Motor neuron (in vitro differentiated cells): Measurements from ENCODE around the gene RUNX3. TPM values are rescaled to one million over a fixed set of nuclear protein-coding genes. Genes with fewer than 3 reads are reported as not detected.

Experiments
- ATAC-seq, 8 experiments: fragments of 200-7000 bp; cut with Tn5 transposase; replicated peaks in 6 of 8; 2 replicates each; pipeline ENCODE4 v1.8.0; 2021; ENCODE audit warnings: mild to moderate bottlenecking in 8 of 8, moderate library complexity in 8 of 8
- H3K27ac ChIP-seq, 2 donors: fragments of 250-450 bp; sonication (Bioruptor Pico); 2 replicates each; pipeline ENCODE4 v1.9.0; 2021; ENCODE audit warnings: antibody characterized with exemption in 2 of 2, mild to moderate bottlenecking in 2 of 2, moderate library complexity in 1 of 2
- H3K4me1 ChIP-seq, 2 donors: fragments of 250-450 bp; sonication (Bioruptor Pico); replicated peaks in 1 of 2; 2 replicates each; pipeline ENCODE4 v1.6.1; 2021; ENCODE audit warnings: antibody characterized with exemption in 2 of 2, mild to moderate bottlenecking in 2 of 2, moderate library complexity in 1 of 2
- H3K4me3 ChIP-seq, 5 donors: fragments of 250-450 bp; sonication (Bioruptor Pico); 2 replicates each; pipeline ENCODE4 v1.9.0; 2021; ENCODE audit warnings: antibody characterized with exemption in 5 of 5, mild to moderate bottlenecking in 5 of 5, moderate library complexity in 4 of 5
- WGBS, 10 experiments: fragments of 450-650 bp; shearing (Covaris generic); methylation state at CpG; one replicate each; pipeline ENCODE4 v1.0.0; 2022; 5-methylcytosine and 5-hydroxymethylcytosine counted together
- in situ Hi-C, 9 experiments: fragments of 400-800 bp; cut with MboI; loops; one replicate each; pipeline ENCODE4 v1.15.0; 2021; ENCODE audit warnings: low sequenced_read_pairs in 9 of 9, low pct_unique_long_range_greater_than_20kb in 2 of 9; ENCODE audit not compliant: unreplicated experiment in 9 of 9
- total RNA-seq, 8 experiments: library from RNA; unstranded; fragments of 300-600 nt; gene quantifications; 2 replicates each; pipeline versions ENCODE4 v1.2.3 to v1.2.4, GENCODE V29; 2022

Gene RUNX3
- total RNA-seq, 8 experiments from 2014 or later: 0.05 to 9.7 (median 0.21) TPM; not detected in 1

DNA sequence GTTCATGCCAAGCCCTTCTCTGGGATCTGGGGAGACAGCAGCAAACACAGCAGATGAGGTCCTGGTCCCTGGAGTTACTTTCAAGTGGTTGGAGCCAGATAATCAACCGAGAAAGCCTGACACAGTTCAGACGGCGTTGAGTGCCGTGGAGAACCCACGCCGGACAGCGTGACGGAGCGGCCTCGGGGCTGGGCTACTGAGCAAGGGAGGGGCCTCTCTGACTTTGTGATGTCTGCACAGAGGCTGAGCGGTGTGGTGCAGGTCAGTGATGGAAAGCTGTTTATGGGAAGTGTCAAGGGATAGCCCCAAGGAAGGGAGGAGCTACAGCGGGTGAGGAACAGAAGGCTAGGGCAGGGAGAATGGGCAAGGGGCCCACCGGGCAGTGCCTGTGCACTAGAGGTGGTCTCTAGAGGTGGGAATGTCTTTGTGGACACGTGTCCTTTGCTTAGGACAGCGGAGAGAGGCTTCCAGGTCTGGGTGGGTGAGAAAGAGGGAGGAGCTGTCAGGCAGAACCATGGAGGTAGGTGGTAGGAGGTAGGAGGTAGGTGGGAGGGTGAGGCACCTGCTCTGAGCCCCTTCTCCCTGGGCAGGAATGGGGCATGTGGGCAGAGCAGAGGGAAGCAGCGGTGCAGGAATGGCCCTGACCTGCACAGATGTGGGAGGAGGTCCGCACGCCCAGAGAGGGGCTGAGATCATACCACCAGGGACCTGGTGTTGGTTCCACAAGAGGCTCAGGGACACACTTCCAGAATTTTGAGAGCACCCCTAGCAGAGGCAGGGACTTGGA is 62.8 kb downstream of the RUNX3 start:
- 48 to 100% (median 84%) methylated on average over 1 to 18 of the region's 18 CpGs; no CpG with 5 or more reads in 4 of the 10 experiments for WGBS, 10 experiments
- no peaks in the 10 kb centered on the region for H3K4me1 ChIP-seq
- in situ Hi-C loops: no loop called here
- no peak overlapping the region for H3K4me3 ChIP-seq
- ATAC-seq: peak in 3 of 8 experiments; percentile 39 to 70 (median 56)
- no peak overlapping the region for H3K27ac ChIP-seq

DNA sequence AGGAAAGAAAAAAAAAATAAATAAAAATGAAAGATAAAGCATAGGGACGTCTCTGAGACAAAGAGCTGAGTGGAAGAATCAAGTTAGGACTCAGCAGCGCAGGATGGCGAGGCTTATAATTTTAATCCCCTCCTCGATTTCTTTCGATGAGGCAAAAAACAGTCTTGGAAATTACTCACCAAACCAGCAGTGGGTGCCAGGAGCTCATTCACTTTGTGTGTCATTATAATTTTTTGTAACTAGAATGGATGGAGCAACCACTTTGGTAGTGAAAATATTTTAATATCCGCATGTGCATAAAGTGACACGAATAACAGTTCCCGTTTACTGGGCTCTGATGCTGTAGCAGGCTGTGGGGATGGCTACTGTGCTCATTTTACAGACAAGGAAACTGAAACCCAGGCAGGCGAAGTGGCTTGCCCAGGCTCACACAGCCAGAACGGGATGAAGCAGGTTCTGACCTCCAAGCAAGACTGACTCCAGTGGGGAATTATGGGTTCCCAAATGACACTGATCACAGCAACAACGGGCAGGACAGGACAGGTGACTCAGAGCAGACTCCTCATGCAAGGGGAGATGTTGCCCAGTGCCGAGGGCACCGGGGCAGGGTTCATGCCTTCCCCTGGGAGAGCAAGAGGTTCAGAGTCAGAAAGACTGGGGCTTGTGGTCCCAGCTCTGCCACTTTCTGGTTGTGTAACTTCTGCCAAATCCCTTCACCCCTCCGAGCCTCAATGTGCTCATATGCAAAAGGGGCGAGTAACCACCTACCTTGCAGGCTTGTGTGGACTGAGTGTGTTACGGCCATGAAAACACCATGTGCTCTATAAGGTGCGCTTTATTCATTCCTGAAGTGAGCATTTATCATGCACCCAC is 63.6 kb downstream of the RUNX3 start:
- 31 to 86% (median 70%) methylated on average over 6 to 16 of the region's 17 CpGs; no CpG with 5 or more reads in 1 of the 10 experiments for WGBS, 10 experiments

DNA sequence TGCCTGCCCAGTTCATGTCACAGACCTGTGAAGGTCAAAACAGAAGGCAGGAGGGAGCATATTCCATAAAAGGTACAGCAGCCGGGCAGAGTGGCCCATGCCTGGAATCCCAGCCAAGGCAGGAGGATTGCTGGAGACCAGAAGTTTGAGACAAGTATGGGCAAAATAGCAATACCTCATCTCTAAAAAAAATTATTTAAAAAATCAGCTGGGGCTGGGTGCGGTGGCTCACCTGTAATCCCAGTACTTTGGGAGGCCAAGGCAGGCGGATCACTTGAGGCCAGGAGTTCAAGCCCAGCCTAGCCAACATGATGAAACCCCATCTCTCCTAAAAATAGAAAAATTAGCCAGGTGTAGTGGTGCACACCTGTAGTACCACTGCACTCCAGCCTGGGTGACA is 64.5 kb downstream of the RUNX3 start:
- no peak for ATAC-seq
- in situ Hi-C loops: no loop called here
- no peak overlapping the region for H3K4me3 ChIP-seq

More for the DNA sequence above, 63.6 kb downstream of the RUNX3 start:
- peak in 2 of 8 experiments; percentile 69 to 76 for ATAC-seq
- H3K4me1 ChIP-seq: no peaks in the 10 kb centered on the region
- no peak overlapping the region for H3K4me3 ChIP-seq
- H3K27ac ChIP-seq: no peak overlapping the region
- in situ Hi-C loops: no loop called here

DNA sequence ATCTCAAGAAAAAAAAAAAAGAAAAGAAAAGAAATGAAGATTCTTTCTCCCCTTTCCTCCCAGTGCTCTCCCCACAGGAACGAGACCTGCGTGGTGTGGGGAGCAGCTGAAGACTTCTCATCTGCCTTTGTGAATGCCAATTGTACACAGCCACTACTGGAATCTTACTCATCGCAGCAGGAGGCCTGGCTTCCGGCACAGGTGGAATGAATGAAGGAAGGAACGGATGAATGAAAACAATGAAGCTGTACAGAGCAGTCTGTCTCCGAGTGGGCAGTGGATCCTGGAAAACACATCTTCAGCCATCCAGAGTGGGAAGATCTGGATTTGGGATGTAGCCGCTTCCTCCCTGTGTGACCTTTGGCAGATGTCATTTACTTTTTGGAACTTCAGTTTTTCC is 64.9 kb downstream of the RUNX3 start:
- WGBS, 10 experiments: 60 to 95% (median 88%) methylated on average over 3 to 7 of the region's 7 CpGs; no CpG with 5 or more reads in 3 of the 10 experiments
- in situ Hi-C loops: no loop called here
- Histone ChIP-seq H3K4me3 (no peak overlapping the region), H3K27ac (no peak overlapping the region), H3K4me1 (no peaks in the 10 kb centered on the region)
- no peak for ATAC-seq

More for the DNA sequence above, 64.5 kb downstream of the RUNX3 start:
- WGBS, 10 experiments: 79 to 100% (median 93%) methylated on average over 1 to 3 of the region's 3 CpGs; no CpG with 5 or more reads in 5 of the 10 experiments
- Histone ChIP-seq H3K4me1 (no peaks in the 10 kb centered on the region), H3K27ac (no peak overlapping the region)

DNA sequence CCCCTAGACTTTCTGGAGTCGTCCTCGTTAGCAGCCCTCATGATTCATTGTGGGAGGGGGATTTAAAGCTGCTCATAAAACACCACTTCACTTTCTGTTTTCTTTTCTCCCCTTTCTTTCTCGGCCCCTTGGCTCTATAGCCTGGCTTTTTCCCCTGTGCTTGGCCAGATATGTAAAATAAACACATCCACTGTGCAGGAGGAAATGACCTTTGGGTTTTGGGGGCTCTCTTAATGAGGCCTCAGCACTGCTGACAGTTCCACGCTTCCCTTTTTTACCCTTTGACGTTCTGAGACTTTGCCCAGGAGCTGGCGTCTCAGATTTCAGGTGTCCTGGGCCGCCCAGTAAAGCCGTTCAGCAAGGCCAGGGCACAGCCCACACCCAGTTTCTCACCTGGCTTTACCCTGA is 65.7 kb downstream of the RUNX3 start:
- H3K27ac ChIP-seq: no peak overlapping the region
- in situ Hi-C loops: no loop called here
- no peak overlapping the region for H3K4me3 ChIP-seq
- 37 to 84% (median 59%) methylated on average over 1 to 7 of the region's 8 CpGs; no CpG with 5 or more reads in 1 of the 10 experiments for WGBS, 10 experiments
- ATAC-seq: no peak
- H3K4me1 ChIP-seq: no peaks in the 10 kb centered on the region

GRCh38 chr1:24862775-24863483 is 67.1 kb downstream of the RUNX3 start:
- 30 to 100% (median 86%) methylated on average over 2 to 12 of the region's 12 CpGs; no CpG with 5 or more reads in 3 of the 10 experiments for WGBS, 10 experiments
- Histone ChIP-seq H3K27ac (no peak overlapping the region), H3K4me1 (no peaks in the 10 kb centered on the region), H3K4me3 (no peak overlapping the region)
- in situ Hi-C loops: no loop called here
- no peak for ATAC-seq

GRCh38 chr1:24861821-24862727 is 68.0 kb downstream of the RUNX3 start:
- ATAC-seq: peak in 5 of 8 experiments; percentile 38 to 61 (median 49)
- H3K4me1 ChIP-seq: no peaks in the 10 kb centered on the region
- no peak overlapping the region for H3K27ac ChIP-seq
- in situ Hi-C loops: no loop called here
- H3K4me3 ChIP-seq: no peak overlapping the region
- WGBS, 10 experiments: 10 to 65% (median 51%) methylated on average over 3 to 24 of the region's 28 CpGs; no CpG with 5 or more reads in 2 of the 10 experiments

GRCh38 chr1:24860841-24861240 is 69.2 kb downstream of the RUNX3 start:
- Histone ChIP-seq H3K27ac (no peak overlapping the region), H3K4me3 (no peak overlapping the region), H3K4me1 (no peaks in the 10 kb centered on the region)
- WGBS, 10 experiments: 57 to 100% (median 85%) methylated on average over 2 to 14 of the region's 15 CpGs; no CpG with 5 or more reads in 4 of the 10 experiments
- ATAC-seq: no peak
- in situ Hi-C loops: no loop called here

- H3K4me1 ChIP-seq: no peaks in the 10 kb centered on the region
- no peak overlapping the region for H3K27ac ChIP-seq
- H3K4me3 ChIP-seq: no peak overlapping the region
- ATAC-seq: no peak
- WGBS, 10 experiments: 62 to 93% (median 87%) methylated on average over 3 to 9 of the region's 10 CpGs; no CpG with 5 or more reads in 2 of the 10 experiments
- in situ Hi-C loops: no loop called here
These were observed 70.7 kb downstream of the RUNX3 start for GRCh38 chr1:24859063-24860010.

- WGBS, 10 experiments: 40 to 100% (median 71%) methylated on average over 1 of the region's 1 CpG; no CpG with 5 or more reads in 5 of the 10 experiments
- no peak for ATAC-seq
- in situ Hi-C loops: no loop called here
- no peak overlapping the region for H3K27ac ChIP-seq
- H3K4me1 ChIP-seq: no peaks in the 10 kb centered on the region
- no peak overlapping the region for H3K4me3 ChIP-seq
These were observed 71.8 kb downstream of the RUNX3 start for GRCh38 chr1:24858277-24858676.

DNA sequence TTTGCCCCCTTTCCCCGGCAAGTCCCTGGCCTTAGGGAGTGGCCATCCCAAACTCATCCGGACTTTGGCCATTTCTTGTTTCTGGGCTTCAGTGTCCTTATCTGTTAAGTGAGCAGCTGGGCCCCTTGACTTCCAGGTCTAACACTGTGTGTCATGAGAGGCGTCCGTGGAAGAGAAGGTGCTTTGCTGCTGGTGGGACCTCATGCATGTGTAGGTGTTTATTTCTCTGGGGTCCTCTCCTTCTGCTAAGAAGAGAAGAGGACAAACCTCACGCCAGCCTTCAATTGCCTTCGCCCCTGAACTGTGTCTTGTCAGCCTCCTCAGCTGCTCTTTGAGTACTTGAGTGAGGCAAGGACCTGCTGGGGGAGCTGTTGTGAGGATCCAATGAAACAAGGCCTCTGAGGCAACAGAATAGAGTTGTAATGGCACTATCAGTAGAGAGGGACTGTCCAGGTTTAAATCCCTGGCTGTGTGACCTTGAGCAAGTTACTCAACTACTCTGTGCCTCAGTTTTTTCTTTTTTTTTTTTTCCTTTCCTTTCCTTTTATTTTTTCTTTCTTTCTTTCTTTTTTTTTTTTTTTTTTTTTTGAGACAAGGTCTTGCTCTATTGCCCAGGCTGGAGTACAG is 72.5 kb downstream of the RUNX3 start:
- WGBS, 10 experiments: 72 to 100% (median 87%) methylated on average over 1 to 6 of the region's 6 CpGs; no CpG with 5 or more reads in 4 of the 10 experiments
- Histone ChIP-seq H3K27ac (no peak overlapping the region), H3K4me1 (no peaks in the 10 kb centered on the region), H3K4me3 (no peak overlapping the region)
- no peak for ATAC-seq
- in situ Hi-C loops: no loop called here
